ENCODE results near the gene LPCAT3. TPM values are rescaled to one million over a fixed set of nuclear protein-coding genes. Genes with fewer than 3 reads are reported as not detected.

LPCAT3 gene
- total RNA-seq, 4 donors from 2014 or later = 23.7 to 33.7 (median 26.6) TPM

- peaks cover 0 to 45% of the 10 kb centered on the region in 2 donors for H3K36me3 ChIP-seq
- WGBS, 2 donors (ENCODE audit: low coverage in 1 of 2) = 67 to 76% methylated on average over 5 to 7 of the region's 7 CpGs
- ATAC-seq = no peak
- H3K9me3 ChIP-seq = no peaks in the 10 kb centered on the region
- TF ChIP-seq EP300 (IDR thresholded peaks at IDR 0.05) = no peak
- TF ChIP-seq CTCF (IDR thresholded peaks at IDR 0.05) = no peak
- no peak for TF ChIP-seq POLR2AphosphoS5 (IDR thresholded peaks at IDR 0.05)
- TF ChIP-seq POLR2A (IDR thresholded peaks at IDR 0.05) = no peak
- peaks cover 4 to 63% (median 22%) of the 10 kb centered on the region in 3 donors for H3K4me1 ChIP-seq
- no peak overlapping the region for H3K27ac ChIP-seq
- no peak overlapping the region for H3K4me3 ChIP-seq
- H3K27me3 ChIP-seq = no peaks in the 10 kb centered on the region
Observed at GRCh38 chr12:6966351-6966750, 51.9 kb downstream of the LPCAT3 start.

- ATAC-seq = no peak
- no peaks in the 10 kb centered on the region for H3K9me3 ChIP-seq
- H3K27ac ChIP-seq = peak overlapping the region in 3 of 4 donors; percentile 81 to 84 (median 82)
- 20 to 73% methylated on average over 1 to 2 of the region's 4 CpGs for WGBS, 2 donors (ENCODE audit: low coverage in 1 of 2)
- H3K36me3 ChIP-seq = peaks cover 0 to 45% of the 10 kb centered on the region in 2 donors
- H3K4me3 ChIP-seq = no peak overlapping the region
- TF ChIP-seq POLR2AphosphoS5 (IDR thresholded peaks at IDR 0.05) (no peak), EP300 (IDR thresholded peaks at IDR 0.05) (no peak), CTCF (IDR thresholded peaks at IDR 0.05) (no peak), POLR2A (IDR thresholded peaks at IDR 0.05) (no peak)
- no peaks in the 10 kb centered on the region for H3K27me3 ChIP-seq
- peaks cover 4 to 65% (median 25%) of the 10 kb centered on the region in 3 donors for H3K4me1 ChIP-seq
Observed at GRCh38 chr12:6965714-6966113, 52.6 kb downstream of the LPCAT3 start.

GRCh38 chr12:6965026-6965661, 53.1 kb downstream of the LPCAT3 start:
- Histone ChIP-seq H3K4me3 (no peak overlapping the region), H3K4me1 (peaks cover 4 to 71% (median 25%) of the 10 kb centered on the region in 3 donors), H3K36me3 (peaks cover 0 to 45% of the 10 kb centered on the region in 2 donors), H3K27me3 (no peaks in the 10 kb centered on the region), H3K27ac (peak overlapping the region; percentile 22 to 84 (median 82)), H3K9me3 (no peaks in the 10 kb centered on the region)
- TF ChIP-seq CTCF (IDR thresholded peaks at IDR 0.05) (peak in 3 of 4 experiments; percentile 90 to 94 (median 92)), POLR2A (IDR thresholded peaks at IDR 0.05) (no peak), POLR2AphosphoS5 (IDR thresholded peaks at IDR 0.05) (peak; percentile 48)
- peak; percentile 84 for ATAC-seq
- WGBS, 2 donors (ENCODE audit: low coverage in 1 of 2) = 0 to 10% methylated on average over 1 to 9 of the region's 12 CpGs

- Histone ChIP-seq H3K27me3 (no peaks in the 10 kb centered on the region), H3K36me3 (peaks cover 0 to 45% of the 10 kb centered on the region in 2 donors), H3K4me3 (no peak overlapping the region), H3K27ac (peak overlapping the region; percentile 22 to 84 (median 82)), H3K4me1 (peaks cover 4 to 71% (median 21%) of the 10 kb centered on the region in 3 donors), H3K9me3 (no peaks in the 10 kb centered on the region)
- WGBS, 2 donors (ENCODE audit: low coverage in 1 of 2) = 58% methylated on average over 2 of the region's 8 CpGs
- peak; percentile 1 for ATAC-seq
- TF ChIP-seq EP300 (IDR thresholded peaks at IDR 0.05) = no peak
- TF ChIP-seq POLR2A (IDR thresholded peaks at IDR 0.05) = no peak
- no peak for TF ChIP-seq CTCF (IDR thresholded peaks at IDR 0.05)
- TF ChIP-seq POLR2AphosphoS5 (IDR thresholded peaks at IDR 0.05) = no peak
Observed at GRCh38 chr12:6964605-6965025, 53.7 kb downstream of the LPCAT3 start.
